Measurements from ENCODE around the gene DGAT2. TPM values are rescaled to one million over a fixed set of nuclear protein-coding genes. Genes with fewer than 3 reads are reported as not detected.

The DGAT2 gene
- total RNA-seq, 1 experiment from 2014 or later, result 2.8 TPM

- Histone ChIP-seq H3K4ac (ENCODE audit: low read depth, low read length) (no peak overlapping the region), H2AFZ (ENCODE audit: low read length) (no peak overlapping the region), H3T11ph (ENCODE audit: low read length) (no peak overlapping the region), H3K14ac (ENCODE audit: insufficient read depth, low read length) (no peak overlapping the region), H3K56ac (ENCODE audit: insufficient read length, low read depth, low read length) (no peak overlapping the region), H4K20me1 (ENCODE audit: control insufficient read depth, insufficient read depth, insufficient read length) (no peaks in the 10 kb centered on the region), H3K4me2 (ENCODE audit: insufficient read depth, insufficient read length, low read length) (peak overlapping the region; percentile 76), H2BK5ac (ENCODE audit: insufficient read length, low read length) (no peak overlapping the region), H3K79me2 (ENCODE audit: insufficient read depth, low read length) (peaks cover 7% of the 10 kb centered on the region; the same call in 1 of the 2 replicates), H3K9ac (ENCODE audit: extremely low read depth, insufficient read length, low read length) (peak overlapping the region; percentile 42), H3K27ac (ENCODE audit: insufficient read length, low read depth, low read length) (no peak overlapping the region), H3K27me3 (ENCODE audit: insufficient read depth, low read length) (no peaks in the 10 kb centered on the region), H2BK20ac (ENCODE audit: low read depth, low read length, poor library complexity, severe bottlenecking) (no peak overlapping the region), H2BK15ac (ENCODE audit: low read depth, low read length) (no peak overlapping the region), H3K4me1 (ENCODE audit: insufficient read depth, low read length) (peaks cover 6% of the 10 kb centered on the region; the same call in 1 of the 2 replicates), H3K79me1 (ENCODE audit: insufficient read depth, low read depth, low read length, poor library complexity, severe bottlenecking) (no peaks in the 10 kb centered on the region), H2AK5ac (ENCODE audit: insufficient read length, low read length) (no peak overlapping the region), H3K9me3 (ENCODE audit: control insufficient read depth, low read depth, low read length) (no peaks in the 10 kb centered on the region), H2BK120ac (ENCODE audit: low read depth, low read length, poor library complexity, severe bottlenecking) (no peak overlapping the region), H3K23ac (ENCODE audit: insufficient read length, low read depth, low read length) (no peak overlapping the region), H3K23me2 (ENCODE audit: insufficient read length, low read depth, low read length, poor library complexity, severe bottlenecking) (peaks cover 10% of the 10 kb centered on the region), H3K18ac (ENCODE audit: insufficient read length, low read depth, low read length) (no peak overlapping the region), H4K5ac (ENCODE audit: insufficient read length, low read depth, low read length) (no peak overlapping the region), H4K91ac (ENCODE audit: insufficient read length, low read depth, low read length) (no peak overlapping the region), H4K8ac (replicated peaks; ENCODE audit: insufficient read length, low read depth, low read length) (no peak overlapping the region), H2BK12ac (ENCODE audit: insufficient read length, low read depth, low read length) (no peak overlapping the region)
- peaks cover 0 to 1% (median 0%) of the 10 kb centered on the region in 3 experiments; a peak in 1 of 7 replicates for H3K36me3 Mint-ChIP-seq (ENCODE audit: insufficient read depth in 1 of 3, low read depth in 3 of 3)
- 100% methylated on average over 1 of the region's 6 CpGs for WGBS (ENCODE audit: extremely low coverage, insufficient read length, low lambda C conversion rate)
- no peak overlapping the region for H3K4me3 Mint-ChIP-seq
- DNase-seq, result no peak
- no peak overlapping the region for H3K27ac Mint-ChIP-seq
- no peaks in the 10 kb centered on the region for H3K9me3 Mint-ChIP-seq
- peaks cover 16 to 18% of the 10 kb centered on the region in 2 experiments for H3K4me1 Mint-ChIP-seq
- TF ChIP-seq CTCF (conservative IDR thresholded peaks at IDR 0.05), result no peak
- H3K27me3 Mint-ChIP-seq (ENCODE audit: low read depth), result no peaks in the 10 kb centered on the region
Observed at GRCh38 chr11:75816561-75817239, 48.1 kb downstream of the DGAT2 start.
